Subcutaneous abdominal adipose tissue (tissue), 5 donors: ENCODE data around the gene KCNK10.
A peak's percentile ranks its signal among the peaks of the same experiment; 100 is the strongest.

Experiments
- H3K27ac ChIP-seq: one replicate; pipeline ENCODE4 v1.7.0; 2013; ENCODE audit warnings: low read depth, mild to moderate bottlenecking, inconsistent platforms, low read length, moderate library complexity
- H3K27me3 ChIP-seq, 5 donors: one replicate each; pipeline ENCODE4 v1.7.0; 2013; ENCODE audit warnings: low read length in 5 of 5, inconsistent platforms in 1 of 5; ENCODE audit not compliant: control insufficient read depth in 5 of 5, insufficient read depth in 4 of 5
- H3K36me3 ChIP-seq, 5 donors: one replicate each; pipeline ENCODE4 v1.7.0; 2013; ENCODE audit warnings: low read length in 5 of 5; ENCODE audit not compliant: control insufficient read depth in 5 of 5, insufficient read depth in 5 of 5
- H3K4me1 ChIP-seq, 5 donors: one replicate each; pipeline ENCODE4 v1.7.0; 2013; ENCODE audit warnings: low read length in 5 of 5, mild to moderate bottlenecking in 3 of 5, moderate library complexity in 1 of 5; ENCODE audit not compliant: control insufficient read depth in 5 of 5, insufficient read depth in 5 of 5
- H3K4me3 ChIP-seq, 5 donors: one replicate each; pipeline ENCODE4 v1.7.0; 2013; ENCODE audit warnings: low read length in 5 of 5, low read depth in 1 of 5
- H3K9ac ChIP-seq, 5 donors: one replicate each; pipeline ENCODE4 v1.7.0; 2013; ENCODE audit warnings: low read length in 5 of 5, mild to moderate bottlenecking in 4 of 5, moderate library complexity in 3 of 5
- H3K9me3 ChIP-seq, 5 donors: one replicate each; pipeline ENCODE4 v1.7.0; 2013; ENCODE audit warnings: low read length in 5 of 5; ENCODE audit not compliant: control insufficient read depth in 5 of 5
- donor health status: healthy.
- donor health status: healthy.
- donor health status: healthy.
- donor health status: healthy.
- donor health status: healthy.

The KCNK10 gene

GRCh38 chr14:88323086-88323522 lies at the start of gene KCNK10:
Gene KCNK10 (minus strand): TSS chr14:88323269. CDS start chr14:88322798, 471 bp downstream.
- Histone ChIP-seq H3K4me1 (peaks cover 0 to 18% (median 9%) of the 10 kb centered on the region in 5 donors), H3K36me3 (no peaks in the 10 kb centered on the region), H3K9ac (no peak within 1 kb of the TSS), H3K4me3 (peak within 1 kb of the TSS in 2 of 5 donors; percentile 28 to 49), H3K9me3 (no peaks in the 10 kb centered on the region), H3K27me3 (peaks cover 38 to 76% (median 56%) of the 10 kb centered on the region in 5 donors), H3K27ac (no peak within 1 kb of the TSS)

- H3K9ac ChIP-seq = no peak overlapping the region
- no peak overlapping the region for H3K4me3 ChIP-seq
- H3K36me3 ChIP-seq = no peaks in the 10 kb centered on the region
- no peak overlapping the region for H3K27ac ChIP-seq
- no peaks in the 10 kb centered on the region for H3K4me1 ChIP-seq
- H3K9me3 ChIP-seq = peaks cover 0 to 2% (median 0%) of the 10 kb centered on the region in 5 donors
- H3K27me3 ChIP-seq = peaks cover 0 to 3% (median 0%) of the 10 kb centered on the region in 5 donors
These were observed 46.4 kb upstream of the KCNK10 start for GRCh38 chr14:88369496-88369895.

GRCh38 chr14:88364710-88365413 lies 41.8 kb upstream of the KCNK10 start:
- H3K4me3 ChIP-seq = no peak overlapping the region
- peaks cover 0 to 12% (median 0%) of the 10 kb centered on the region in 5 donors for H3K9me3 ChIP-seq
- H3K9ac ChIP-seq = no peak overlapping the region
- H3K27me3 ChIP-seq = peaks cover 0 to under 1% (median 0%) of the 10 kb centered on the region in 5 donors
- no peaks in the 10 kb centered on the region for H3K36me3 ChIP-seq
- no peak overlapping the region for H3K27ac ChIP-seq
- no peaks in the 10 kb centered on the region for H3K4me1 ChIP-seq

- Histone ChIP-seq H3K36me3 (no peaks in the 10 kb centered on the region), H3K9ac (no peak overlapping the region), H3K4me3 (no peak overlapping the region), H3K9me3 (peaks cover 0 to 12% (median 0%) of the 10 kb centered on the region in 5 donors), H3K27ac (no peak overlapping the region), H3K27me3 (no peaks in the 10 kb centered on the region), H3K4me1 (no peaks in the 10 kb centered on the region)
These were observed 40.6 kb upstream of the KCNK10 start for GRCh38 chr14:88363644-88364043.

- Histone ChIP-seq H3K9ac (no peak overlapping the region), H3K4me1 (no peaks in the 10 kb centered on the region), H3K4me3 (no peak overlapping the region), H3K9me3 (peaks cover 0 to 12% (median 0%) of the 10 kb centered on the region in 5 donors), H3K27me3 (no peaks in the 10 kb centered on the region), H3K27ac (no peak overlapping the region), H3K36me3 (no peaks in the 10 kb centered on the region)
These were observed 36.4 kb upstream of the KCNK10 start for GRCh38 chr14:88359500-88359899.

GRCh38 chr14:88354358-88354757 lies 31.3 kb upstream of the KCNK10 start:
- Histone ChIP-seq H3K9ac (no peak overlapping the region), H3K36me3 (no peaks in the 10 kb centered on the region), H3K4me1 (no peaks in the 10 kb centered on the region), H3K4me3 (no peak overlapping the region), H3K27me3 (no peaks in the 10 kb centered on the region), H3K9me3 (no peaks in the 10 kb centered on the region), H3K27ac (no peak overlapping the region)

GRCh38 chr14:88352698-88353097 lies 29.6 kb upstream of the KCNK10 start:
- Histone ChIP-seq H3K4me1 (no peaks in the 10 kb centered on the region), H3K27ac (no peak overlapping the region), H3K9me3 (no peaks in the 10 kb centered on the region), H3K9ac (no peak overlapping the region), H3K4me3 (no peak overlapping the region), H3K36me3 (no peaks in the 10 kb centered on the region), H3K27me3 (no peaks in the 10 kb centered on the region)

GRCh38 chr14:88351966-88352691 lies 29.1 kb upstream of the KCNK10 start:
- Histone ChIP-seq H3K9me3 (no peaks in the 10 kb centered on the region), H3K4me3 (no peak overlapping the region), H3K36me3 (no peaks in the 10 kb centered on the region), H3K9ac (no peak overlapping the region), H3K27ac (no peak overlapping the region), H3K27me3 (no peaks in the 10 kb centered on the region), H3K4me1 (no peaks in the 10 kb centered on the region)

GRCh38 chr14:88348546-88348945 lies 25.5 kb upstream of the KCNK10 start:
- Histone ChIP-seq H3K36me3 (no peaks in the 10 kb centered on the region), H3K27me3 (no peaks in the 10 kb centered on the region), H3K9me3 (no peaks in the 10 kb centered on the region), H3K4me3 (no peak overlapping the region), H3K4me1 (no peaks in the 10 kb centered on the region), H3K9ac (no peak overlapping the region), H3K27ac (no peak overlapping the region)

- peaks cover 0 to 2% (median 0%) of the 10 kb centered on the region in 5 donors for H3K27me3 ChIP-seq
- H3K4me1 ChIP-seq = no peaks in the 10 kb centered on the region
- H3K4me3 ChIP-seq = no peak overlapping the region
- H3K9me3 ChIP-seq = no peaks in the 10 kb centered on the region
- no peak overlapping the region for H3K27ac ChIP-seq
- no peaks in the 10 kb centered on the region for H3K36me3 ChIP-seq
- H3K9ac ChIP-seq = no peak overlapping the region
These were observed 23.1 kb upstream of the KCNK10 start for GRCh38 chr14:88346048-88346639.
